HG02840 (cell line): ENCODE data around the gene SRRD.
"Not testable (repeated sequence)": the region's sequence is repeated elsewhere in the genome, so short reads cannot be mapped to it uniquely, and the experiment has no call there.

Experiments
- ATAC-seq: cut with Tn5 transposase; IDR thresholded peaks from one replicate; pipeline ENCODE4 v1.9.1; 2021; ENCODE audit warnings: mild to moderate bottlenecking, moderate library complexity, moderate number of reproducible peaks; ENCODE audit not compliant: unreplicated experiment, low FRiP score

SRRD gene

GRCh38 chr22:26483439-26484359 is at the start of gene SRRD, which contains the start of gene HPS4:
SRRD (plus strand) TSS chr22:26483877; CDS start chr22:26483891, 14 bp downstream.
HPS4 (minus strand) TSS chr22:26483783; CDS start chr22:26481762, 2,021 bp downstream.
- peak; percentile 76 for ATAC-seq

GRCh38 chr22:26435327-26436093 is 48.2 kb upstream of the SRRD start:
- ATAC-seq = no peak

GRCh38 chr22:26436903-26437515 is 46.7 kb upstream of the SRRD start:
- ATAC-seq = no peak

GRCh38 chr22:26437694-26438392 is 45.8 kb upstream of the SRRD start:
- no peak for ATAC-seq

- not testable (repeated sequence) for ATAC-seq
These were observed 44.9 kb upstream of the SRRD start for GRCh38 chr22:26438776-26439175.

GRCh38 chr22:26439559-26439958 is 44.1 kb upstream of the SRRD start:
- ATAC-seq = no peak

GRCh38 chr22:26442086-26442756 is 41.5 kb upstream of the SRRD start:
- no peak for ATAC-seq

GRCh38 chr22:26443901-26444690 is 39.6 kb upstream of the SRRD start:
- ATAC-seq = no peak

GRCh38 chr22:26444777-26445176 is 38.9 kb upstream of the SRRD start:
- ATAC-seq = no peak

GRCh38 chr22:26445577-26446275 is 38.0 kb upstream of the SRRD start:
- no peak for ATAC-seq

- no peak for ATAC-seq
These were observed 36.7 kb upstream of the SRRD start for GRCh38 chr22:26446808-26447515.

GRCh38 chr22:26447584-26448329 is 35.9 kb upstream of the SRRD start:
- ATAC-seq = no peak

- ATAC-seq = no peak
These were observed 35.3 kb upstream of the SRRD start for GRCh38 chr22:26448334-26448733.

GRCh38 chr22:26448941-26449340 is 34.7 kb upstream of the SRRD start:
- no peak for ATAC-seq

GRCh38 chr22:26450453-26451185 is 33.1 kb upstream of the SRRD start:
- no peak for ATAC-seq

GRCh38 chr22:26452236-26453016 is 31.3 kb upstream of the SRRD start:
- no peak for ATAC-seq
